ENCODE measurements around the gene THNSL1.

Gene THNSL1

GRCh38 chr10:25052012-25052411 lies 35.6 kb downstream of the THNSL1 start:
- Histone ChIP-seq H3K27ac (no peak overlapping the region), H3K4me3 (no peak overlapping the region)
- TF ChIP-seq CTCF (IDR thresholded peaks at IDR 0.05), result no peak
- DNase-seq (ENCODE audit: low spot score), result no peak

- no peak for DNase-seq (ENCODE audit: low spot score)
- no peak for TF ChIP-seq CTCF (IDR thresholded peaks at IDR 0.05)
- H3K4me3 ChIP-seq, result no peak overlapping the region
- H3K27ac ChIP-seq, result no peak overlapping the region
These were observed 40.3 kb downstream of the THNSL1 start for GRCh38 chr10:25056726-25057125.

GRCh38 chr10:25057886-25058285 lies 41.5 kb downstream of the THNSL1 start:
- Histone ChIP-seq H3K4me3 (no peak overlapping the region), H3K27ac (no peak overlapping the region)
- DNase-seq (ENCODE audit: low spot score), result no peak
- no peak for TF ChIP-seq CTCF (IDR thresholded peaks at IDR 0.05)

- no peak for TF ChIP-seq CTCF (IDR thresholded peaks at IDR 0.05)
- H3K4me3 ChIP-seq, result no peak overlapping the region
- H3K27ac ChIP-seq, result no peak overlapping the region
- DNase-seq (ENCODE audit: low spot score), result peak; percentile 80
These were observed 43.6 kb downstream of the THNSL1 start for GRCh38 chr10:25059990-25060389.

- no peak for DNase-seq (ENCODE audit: low spot score)
- Histone ChIP-seq H3K4me3 (no peak overlapping the region), H3K27ac (no peak overlapping the region)
- TF ChIP-seq CTCF (IDR thresholded peaks at IDR 0.05), result no peak
These were observed 44.7 kb downstream of the THNSL1 start for GRCh38 chr10:25061125-25061524.

GRCh38 chr10:25061711-25062449 lies 45.5 kb downstream of the THNSL1 start:
- no peak for DNase-seq (ENCODE audit: low spot score)
- no peak for TF ChIP-seq CTCF (IDR thresholded peaks at IDR 0.05)
- H3K4me3 ChIP-seq, result peak overlapping the region; percentile 19
- H3K27ac ChIP-seq, result peak overlapping the region in 1 of 2 donors; percentile 58

GRCh38 chr10:25063157-25063556 lies 46.7 kb downstream of the THNSL1 start:
- TF ChIP-seq CTCF (IDR thresholded peaks at IDR 0.05), result no peak
- DNase-seq (ENCODE audit: low spot score), result no peak
- Histone ChIP-seq H3K4me3 (no peak overlapping the region), H3K27ac (no peak overlapping the region)

Measured in coronary artery (tissue), 2 donors.